Measurements from ENCODE around the gene CTIF. TPM values are rescaled to one million over a fixed set of nuclear protein-coding genes. Genes with fewer than 3 reads are reported as not detected.

Gene CTIF
- total RNA-seq, 6 experiments from 2014 or later, result 77.6 to 100 (median 79.2) TPM

GRCh38 chr18:48632676-48633257, 93.9 kb downstream of the CTIF start:
- peak overlapping the region; percentile 84; the same call in 1 of the 2 replicates for H3K27ac Mint-ChIP-seq

GRCh38 chr18:48634491-48634890, 95.7 kb downstream of the CTIF start:
- TF ChIP-seq, protein P1, sequence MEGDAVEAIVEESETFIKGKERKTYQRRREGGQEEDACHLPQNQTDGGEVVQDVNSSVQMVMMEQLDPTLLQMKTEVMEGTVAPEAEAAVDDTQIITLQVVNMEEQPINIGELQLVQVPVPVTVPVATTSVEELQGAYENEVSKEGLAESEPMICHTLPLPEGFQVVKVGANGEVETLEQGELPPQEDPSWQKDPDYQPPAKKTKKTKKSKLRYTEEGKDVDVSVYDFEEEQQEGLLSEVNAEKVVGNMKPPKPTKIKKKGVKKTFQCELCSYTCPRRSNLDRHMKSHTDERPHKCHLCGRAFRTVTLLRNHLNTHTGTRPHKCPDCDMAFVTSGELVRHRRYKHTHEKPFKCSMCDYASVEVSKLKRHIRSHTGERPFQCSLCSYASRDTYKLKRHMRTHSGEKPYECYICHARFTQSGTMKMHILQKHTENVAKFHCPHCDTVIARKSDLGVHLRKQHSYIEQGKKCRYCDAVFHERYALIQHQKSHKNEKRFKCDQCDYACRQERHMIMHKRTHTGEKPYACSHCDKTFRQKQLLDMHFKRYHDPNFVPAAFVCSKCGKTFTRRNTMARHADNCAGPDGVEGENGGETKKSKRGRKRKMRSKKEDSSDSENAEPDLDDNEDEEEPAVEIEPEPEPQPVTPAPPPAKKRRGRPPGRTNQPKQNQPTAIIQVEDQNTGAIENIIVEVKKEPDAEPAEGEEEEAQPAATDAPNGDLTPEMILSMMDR (IDR thresholded peaks at IDR 0.05), result no peak
- Mint-ChIP-seq H3K36me3 (ENCODE audit: low read depth) (peaks cover 37% of the 10 kb centered on the region), H3K27ac (no peak overlapping the region), H3K4me3 (no peak overlapping the region), H3K9me3 (no peaks in the 10 kb centered on the region), H3K4me1 (ENCODE audit: low read depth) (peaks cover 29% of the 10 kb centered on the region), H3K27me3 (ENCODE audit: insufficient read depth) (peaks cover 5% of the 10 kb centered on the region)
- DNase-seq, result no peak

More at GRCh38 chr18:48632676-48633257, 93.9 kb downstream of the CTIF start:
- no peak for DNase-seq
- TF ChIP-seq, protein P1 (IDR thresholded peaks at IDR 0.05), result no peak
- H3K27me3 Mint-ChIP-seq (ENCODE audit: insufficient read depth), result peaks cover 2% of the 10 kb centered on the region; the same call in 1 of the 2 replicates
- H3K36me3 Mint-ChIP-seq (ENCODE audit: low read depth), result peaks cover 32% of the 10 kb centered on the region
- no peaks in the 10 kb centered on the region for H3K9me3 Mint-ChIP-seq
- no peak overlapping the region for H3K4me3 Mint-ChIP-seq
- peaks cover 47% of the 10 kb centered on the region for H3K4me1 Mint-ChIP-seq (ENCODE audit: low read depth)

GRCh38 chr18:48634975-48635374, 96.1 kb downstream of the CTIF start:
- H3K36me3 Mint-ChIP-seq (ENCODE audit: low read depth), result peaks cover 37% of the 10 kb centered on the region
- TF ChIP-seq, protein P1 (IDR thresholded peaks at IDR 0.05), result no peak
- H3K27me3 Mint-ChIP-seq (ENCODE audit: insufficient read depth), result peaks cover 5% of the 10 kb centered on the region
- no peaks in the 10 kb centered on the region for H3K9me3 Mint-ChIP-seq
- H3K27ac Mint-ChIP-seq, result no peak overlapping the region
- no peak for DNase-seq
- H3K4me1 Mint-ChIP-seq (ENCODE audit: low read depth), result peaks cover 28% of the 10 kb centered on the region
- H3K4me3 Mint-ChIP-seq, result no peak overlapping the region

DNA sequence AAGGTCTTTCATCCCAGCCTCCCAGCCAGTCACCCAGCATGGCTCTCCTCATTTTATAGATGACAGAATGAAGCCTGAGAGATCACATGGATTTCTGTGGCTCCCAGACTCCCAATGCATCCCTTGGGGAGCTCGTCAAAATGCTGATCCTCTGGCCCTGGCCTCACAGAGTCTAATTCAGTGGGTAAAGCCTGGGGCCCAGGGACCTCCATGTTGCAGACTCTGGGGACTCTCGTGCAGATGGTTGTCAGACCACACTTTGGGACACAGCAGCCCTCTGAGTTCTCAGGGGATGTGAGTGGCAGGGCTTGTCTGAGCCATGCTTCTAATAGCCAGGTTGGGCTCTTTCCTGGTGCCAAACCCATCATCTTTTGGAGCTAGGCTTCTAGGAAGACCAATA, 97.0 kb downstream of the CTIF start:
- no peak for DNase-seq
- Mint-ChIP-seq H3K9me3 (no peaks in the 10 kb centered on the region), H3K4me1 (ENCODE audit: low read depth) (peaks cover 28% of the 10 kb centered on the region), H3K27ac (no peak overlapping the region), H3K36me3 (ENCODE audit: low read depth) (peaks cover 42% of the 10 kb centered on the region), H3K4me3 (no peak overlapping the region), H3K27me3 (ENCODE audit: insufficient read depth) (peaks cover 8% of the 10 kb centered on the region)
- TF ChIP-seq, protein P1 (IDR thresholded peaks at IDR 0.05), result no peak

- peaks cover 8% of the 10 kb centered on the region for H3K27me3 Mint-ChIP-seq (ENCODE audit: insufficient read depth)
- peaks cover 43% of the 10 kb centered on the region for H3K36me3 Mint-ChIP-seq (ENCODE audit: low read depth)
- TF ChIP-seq, protein P1 (IDR thresholded peaks at IDR 0.05), result no peak
- H3K4me3 Mint-ChIP-seq, result no peak overlapping the region
- DNase-seq, result no peak
- no peaks in the 10 kb centered on the region for H3K9me3 Mint-ChIP-seq
- H3K27ac Mint-ChIP-seq, result no peak overlapping the region
- H3K4me1 Mint-ChIP-seq (ENCODE audit: low read depth), result peaks cover 28% of the 10 kb centered on the region
Observed at GRCh38 chr18:48636436-48636835, 97.6 kb downstream of the CTIF start.
